Daoy (cell line): ENCODE measurements around the gene PHLPP1. TPM values are rescaled to one million over a fixed set of nuclear protein-coding genes. Genes with fewer than 3 reads are reported as not detected.

ENCODE experiments used
- DNase-seq: peaks from one replicate; pipeline ENCODE4 v3.0.0-alpha.2; 2015; ENCODE audit warnings: low read depth
- total RNA-seq: library from RNA; depleted of rRNA; stranded (reverse); fragments of >200 nt; shearing (Covaris generic); gene quantifications from 2 replicates; pipeline ENCODE4 v1.2.3, GENCODE V29; 2014; rRNA removed

PHLPP1 gene
- total RNA-seq, 1 experiment from 2014 or later: 2.5 TPM

DNA sequence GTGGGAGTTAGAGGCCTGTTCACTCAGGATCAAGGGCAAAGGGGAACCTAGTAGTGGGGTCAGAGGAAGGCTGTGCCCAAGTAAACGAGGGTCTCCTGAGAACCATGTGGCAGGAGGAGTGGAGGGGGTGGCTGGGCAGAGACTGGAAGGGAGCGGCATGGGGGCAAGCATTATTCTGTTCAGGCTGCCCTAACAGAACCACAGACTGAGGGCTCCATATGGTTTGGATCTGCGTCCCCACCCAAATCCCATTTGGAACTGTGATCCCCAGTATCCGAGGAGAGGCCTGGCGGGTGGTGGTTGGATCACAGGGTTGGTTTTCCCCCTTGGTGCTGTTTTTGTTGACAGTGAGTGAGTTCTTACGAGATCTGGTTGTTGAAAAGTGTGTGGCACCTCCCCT is 287.0 kb downstream of the PHLPP1 start:
- DNase-seq: no peak

DNA sequence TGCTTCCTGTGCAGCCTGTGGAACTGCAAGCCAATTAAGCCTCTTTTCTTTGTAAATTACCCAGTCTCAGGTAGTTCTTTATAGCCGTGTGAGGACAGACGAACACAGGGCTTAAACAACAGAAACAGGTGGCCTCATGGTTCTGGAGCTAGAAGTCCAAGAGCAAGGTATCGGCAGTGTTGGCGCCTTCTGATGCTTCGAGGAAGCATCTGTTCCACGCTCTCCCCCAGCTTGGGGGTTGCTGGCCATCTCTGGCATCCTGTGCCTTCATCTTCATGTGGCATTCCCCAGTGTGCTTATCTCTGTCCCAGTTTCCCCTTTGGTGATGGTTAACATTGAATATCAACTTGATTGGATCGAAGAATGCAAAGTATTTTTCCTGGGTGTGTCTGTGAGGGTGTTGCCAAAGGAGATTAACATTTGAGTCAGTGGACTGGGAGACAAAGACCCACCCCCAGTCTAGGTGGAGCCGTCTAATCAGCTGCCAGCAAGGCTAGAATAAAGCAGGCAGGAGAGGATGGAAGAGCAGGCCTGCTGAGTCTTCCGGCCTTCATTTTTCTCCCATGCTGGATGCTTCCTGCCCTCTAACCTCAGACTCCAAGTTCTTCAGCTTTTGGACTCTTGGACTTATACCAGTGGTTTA is 287.6 kb downstream of the PHLPP1 start:
- DNase-seq: no peak

GRCh38 chr18:63003899-63004298 is 288.6 kb downstream of the PHLPP1 start:
- DNase-seq: no peak

GRCh38 chr18:63004466-63005089 is 289.2 kb downstream of the PHLPP1 start:
- DNase-seq: no peak

GRCh38 chr18:63005306-63005705 is 290.0 kb downstream of the PHLPP1 start:
- no peak for DNase-seq

GRCh38 chr18:63007231-63007630 is 291.9 kb downstream of the PHLPP1 start:
- no peak for DNase-seq

GRCh38 chr18:63016270-63016669 is 300.9 kb downstream of the PHLPP1 start:
- peak; percentile 56 for DNase-seq

DNA sequence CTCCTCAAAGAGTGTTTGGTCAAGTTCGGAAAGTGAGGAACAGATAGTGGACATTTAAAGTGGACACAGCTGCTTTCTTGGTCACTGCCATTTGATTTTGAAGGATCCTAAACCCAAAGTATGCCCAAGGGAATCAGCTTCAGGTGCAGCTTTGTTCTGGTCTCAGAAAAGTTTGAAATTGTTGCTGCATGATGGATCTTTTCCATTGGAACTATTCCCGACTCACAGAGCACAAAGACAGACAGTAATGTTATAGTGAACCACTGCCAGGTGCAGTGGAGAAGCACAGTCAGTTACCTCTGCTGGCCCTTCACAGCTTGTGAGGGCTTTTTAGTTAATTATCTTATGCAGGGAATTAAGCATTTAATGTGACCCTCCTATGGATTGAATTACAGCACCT is 301.7 kb downstream of the PHLPP1 start:
- DNase-seq: no peak

DNA sequence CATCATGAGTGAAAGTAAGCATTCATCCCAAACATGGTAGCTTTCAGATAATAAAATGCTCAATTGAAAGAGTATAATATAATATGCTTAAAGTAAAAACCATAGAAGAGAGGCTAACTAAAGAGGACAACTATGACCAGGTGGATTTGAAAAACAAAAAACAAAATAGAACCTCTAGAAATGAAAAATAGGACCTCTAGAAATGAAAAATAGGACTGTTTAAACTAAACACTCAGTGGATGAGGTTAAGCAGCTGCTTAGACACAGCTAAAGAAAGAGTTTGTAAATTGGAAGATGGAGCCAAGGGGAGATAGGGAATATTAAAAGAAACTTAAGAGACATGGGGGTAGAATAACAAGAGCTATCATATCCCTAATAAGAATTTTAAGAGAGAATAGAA is 302.6 kb downstream of the PHLPP1 start:
- DNase-seq: no peak

- DNase-seq: no peak
These were observed 307.2 kb downstream of the PHLPP1 start for GRCh38 chr18:63022429-63023022.

DNA sequence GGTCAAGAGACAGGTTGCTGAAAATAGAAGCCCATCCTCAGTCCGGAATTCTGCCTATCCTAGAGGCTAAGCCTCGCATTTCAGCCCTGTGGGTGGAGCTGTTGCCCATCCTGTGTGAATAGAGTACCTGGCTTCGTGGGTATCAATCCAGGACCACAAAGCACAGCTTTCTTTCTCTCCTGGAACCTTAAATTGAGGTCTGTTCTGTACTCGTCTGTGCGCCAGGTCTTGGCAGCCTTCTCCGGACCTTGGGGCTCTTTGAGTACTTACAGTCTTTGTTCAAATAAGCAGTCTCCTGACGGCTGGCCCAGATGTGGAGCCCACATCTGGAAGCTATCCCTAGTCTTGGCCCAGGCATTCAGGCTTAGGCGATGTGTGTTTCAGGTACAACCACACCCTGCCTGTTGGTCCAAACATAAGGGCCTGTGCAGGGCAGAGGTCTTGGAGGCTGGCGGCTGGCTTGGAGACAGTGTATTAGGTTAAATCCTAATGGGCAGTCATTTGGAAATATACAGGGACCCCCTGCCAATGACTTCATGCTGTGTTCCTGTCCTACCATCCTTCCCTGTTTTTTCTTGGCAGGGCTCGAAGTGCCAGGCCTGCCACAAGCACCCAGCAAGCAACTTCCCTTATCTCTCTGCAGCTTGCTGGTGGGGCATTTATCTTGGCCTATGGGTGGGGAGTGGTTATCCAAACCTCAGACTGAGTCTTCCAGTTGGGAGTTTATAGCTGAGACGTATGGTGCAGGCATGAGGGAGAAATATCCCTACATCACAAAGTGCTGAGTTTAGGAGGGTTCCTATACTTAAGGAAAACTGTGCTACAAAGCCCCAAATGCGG is 310.1 kb downstream of the PHLPP1 start:
- peak; percentile 37 for DNase-seq

GRCh38 chr18:63028380-63028779 is 313.0 kb downstream of the PHLPP1 start:
- DNase-seq: no peak

Other genes with a start within 250 kb of the PHLPP1 start
- 3.1 and 4.2 TPM in 2 replicates for gene ZCCHC2, start 192.5 kb upstream of the PHLPP1 start, total RNA-seq